HepG2 (cell line): Measurements from ENCODE around the gene SBNO2. TPM values are rescaled to one million over a fixed set of nuclear protein-coding genes. Genes with fewer than 3 reads are reported as not detected.

Experiments
- AGO2 ChIP-seq: fragments of 200-400 bp; formaldehyde crosslinking; optimal IDR thresholded peaks from 2 replicates; pipeline ENCODE3; 2017; ENCODE audit warnings: mild to moderate bottlenecking, low read depth, low read length, moderate library complexity
- HINFP ChIP-seq: sonication (generic); formaldehyde crosslinking; IDR thresholded peaks from 2 replicates; pipeline ENCODE4 v1.4.0; 2020; ENCODE audit warnings: low read depth, mild to moderate bottlenecking, missing genetic modification reagents
- MYC ChIP-seq: sonication (generic); formaldehyde crosslinking; IDR thresholded peaks from 2 replicates; pipeline ENCODE4 v1.9.0; 2021; ENCODE audit warnings: missing genetic modification reagents, borderline replicate concordance
- PAXIP1 ChIP-seq: sonication (generic); formaldehyde crosslinking; conservative IDR thresholded peaks from 2 replicates; pipeline ENCODE4 v1.4.0; 2020; ENCODE audit warnings: mild to moderate bottlenecking, missing genetic modification reagents, moderate library complexity
- POLR2A ChIP-seq, 2 experiments: IDR thresholded peaks; 2 replicates each; pipeline ENCODE4 v1.6.1; 2011; ENCODE audit warnings: low read depth in 2 of 2, low read length in 2 of 2, mild to moderate bottlenecking in 1 of 2, moderate library complexity in 1 of 2; ENCODE audit not compliant: insufficient read depth in 1 of 2
- RBAK ChIP-seq: sonication (generic); formaldehyde crosslinking; IDR thresholded peaks from 2 replicates; pipeline ENCODE4 v1.5.1; 2020; ENCODE audit warnings: mild to moderate bottlenecking, missing genetic modification reagents
- RBFOX2 ChIP-seq: fragments of 200-400 bp; formaldehyde crosslinking; IDR thresholded peaks from 2 replicates; pipeline ENCODE4 v1.6.1; 2017; ENCODE audit warnings: low read depth, mild to moderate bottlenecking, low read length
- SRSF4 ChIP-seq: fragments of 200-400 bp; formaldehyde crosslinking; IDR thresholded peaks from one replicate; pipeline ENCODE4 v1.6.1; 2018; ENCODE audit warnings: mild to moderate bottlenecking, low read depth, low read length, moderate library complexity; ENCODE audit not compliant: poor library complexity, severe bottlenecking
- TEAD2 ChIP-seq: sonication (generic); formaldehyde crosslinking; IDR thresholded peaks from 2 replicates; pipeline ENCODE4 v1.9.0; 2021; ENCODE audit warnings: missing genetic modification reagents
- YY1 ChIP-seq: IDR thresholded peaks from 2 replicates; pipeline ENCODE4 v1.6.1; 2011; ENCODE audit warnings: low read length, low read depth, moderate library complexity, mild to moderate bottlenecking; ENCODE audit not compliant: insufficient read depth, insufficient replicate concordance
- ZNF138 ChIP-seq: sonication (generic); formaldehyde crosslinking; IDR thresholded peaks from 2 replicates; pipeline ENCODE4 v1.5.0; 2020; ENCODE audit warnings: mild to moderate bottlenecking, low read depth, missing genetic modification reagents
- ZNF232 ChIP-seq: sonication (generic); formaldehyde crosslinking; IDR thresholded peaks from 2 replicates; pipeline ENCODE4 v1.4.0; 2020; ENCODE audit warnings: missing genetic modification reagents, borderline replicate concordance
- ZNF589 ChIP-seq: sonication (generic); formaldehyde crosslinking; conservative IDR thresholded peaks from 2 replicates; pipeline ENCODE4 v1.8.0; 2022; ENCODE audit warnings: mild to moderate bottlenecking, moderate library complexity, missing genetic modification reagents
- ZNF598 ChIP-seq: sonication (generic); formaldehyde crosslinking; IDR thresholded peaks from 2 replicates; pipeline ENCODE4 v1.5.1; 2020; ENCODE audit warnings: mild to moderate bottlenecking, missing genetic modification reagents, borderline replicate concordance
- polyA plus RNA-seq, 8 experiments: library from polyadenylated mRNA; depleted of rRNA in 3 of 8; stranded (reverse) in 7 of 8; unstranded in 1 of 8; fragments of >200 nt; fragmentation: Illumina TruSeq in 4 of 8; extraction: Trizol in 4 of 8; gene quantifications; 2 replicates each; pipeline versions ENCODE4 v1.2.1 to v1.2.3, GENCODE V29; 2011 to 2016; ENCODE audit warnings: low read depth in 4 of 8, missing spikeins in 1 of 8, mixed read lengths in 1 of 8; ENCODE audit not compliant: insufficient read depth in 1 of 8
- total RNA-seq, 5 experiments: library from RNA; depleted of rRNA; stranded (reverse); fragments of >200 nt; fragmentation: Illumina TruSeq; extraction: Trizol; gene quantifications; 2 replicates each; pipeline ENCODE4 v1.2.3, GENCODE V29; 2016; ENCODE audit warnings: low read depth in 1 of 5
- TF ChIP-seq, protein P1 (sequence below): sonication (generic); formaldehyde crosslinking; IDR thresholded peaks from 2 replicates; pipeline ENCODE4 v1.9.0; 2022; ENCODE audit warnings: missing genetic modification reagents, mild to moderate bottlenecking, borderline replicate concordance
- TF ChIP-seq, protein P2 (sequence below): sonication (generic); formaldehyde crosslinking; conservative IDR thresholded peaks from 2 replicates; pipeline ENCODE4 v1.8.1; 2023; ENCODE audit warnings: missing genetic modification reagents
- TF ChIP-seq, protein P3 (sequence below): sonication (generic); formaldehyde crosslinking; IDR thresholded peaks from 2 replicates; pipeline ENCODE4 v1.4.0; 2020; ENCODE audit warnings: missing genetic modification reagents

Gene SBNO2
- total and polyA plus RNA-seq, 2 of the 13 experiments (the other 11 are each of a cell fraction or from before 2014, with no cell fraction given) = 8.6 to 10.4 TPM

DNA sequence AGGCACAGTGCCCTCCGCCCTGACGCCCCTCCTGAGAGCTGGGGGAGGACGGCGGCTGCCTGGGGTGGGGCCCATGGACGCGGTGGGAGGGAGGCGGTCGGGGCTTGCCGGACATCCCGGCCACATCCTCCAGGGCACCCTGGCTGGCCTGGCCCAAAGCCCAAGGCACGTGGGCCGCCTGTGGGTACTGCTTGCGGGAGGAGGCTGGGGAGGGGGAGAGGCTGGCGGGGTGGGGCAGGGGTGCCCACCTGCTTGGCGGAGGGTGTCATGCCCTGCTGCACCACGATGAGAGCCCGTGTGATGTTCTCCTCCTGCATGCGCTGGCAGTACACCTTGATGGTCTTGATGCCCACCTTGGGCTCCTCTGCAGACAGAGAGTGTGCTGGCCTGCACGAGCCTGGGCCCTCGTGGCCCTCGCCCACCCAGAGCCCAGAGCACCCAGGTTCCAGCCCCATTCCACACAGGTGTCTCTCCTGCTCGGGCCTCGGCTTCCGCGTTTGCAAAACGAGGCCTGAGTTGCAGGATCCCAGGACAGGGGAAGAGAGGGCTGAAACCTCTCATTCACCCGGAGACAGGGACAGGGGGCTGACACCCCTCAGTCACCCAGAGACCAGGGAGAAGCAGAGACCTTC, 82.4 kb downstream of the SBNO2 start (continued):
- TF ChIP-seq, protein P1, sequence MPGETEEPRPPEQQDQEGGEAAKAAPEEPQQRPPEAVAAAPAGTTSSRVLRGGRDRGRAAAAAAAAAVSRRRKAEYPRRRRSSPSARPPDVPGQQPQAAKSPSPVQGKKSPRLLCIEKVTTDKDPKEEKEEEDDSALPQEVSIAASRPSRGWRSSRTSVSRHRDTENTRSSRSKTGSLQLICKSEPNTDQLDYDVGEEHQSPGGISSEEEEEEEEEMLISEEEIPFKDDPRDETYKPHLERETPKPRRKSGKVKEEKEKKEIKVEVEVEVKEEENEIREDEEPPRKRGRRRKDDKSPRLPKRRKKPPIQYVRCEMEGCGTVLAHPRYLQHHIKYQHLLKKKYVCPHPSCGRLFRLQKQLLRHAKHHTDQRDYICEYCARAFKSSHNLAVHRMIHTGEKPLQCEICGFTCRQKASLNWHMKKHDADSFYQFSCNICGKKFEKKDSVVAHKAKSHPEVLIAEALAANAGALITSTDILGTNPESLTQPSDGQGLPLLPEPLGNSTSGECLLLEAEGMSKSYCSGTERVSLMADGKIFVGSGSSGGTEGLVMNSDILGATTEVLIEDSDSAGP = no peak
- TF ChIP-seq AGO2 (peak; percentile 30), TEAD2 (CRISPR knock-in tag) (no peak), HINFP (CRISPR knock-in tag) (no peak), POLR2A (IDR thresholded peaks at IDR 0.05; ENCODE audit: insufficient read depth in 1 of 2, low read depth in 2 of 2, low read length in 2 of 2) (peak in 1 of 2 experiments; percentile 20; a peak in 1 of 4 replicates), PAXIP1 (CRISPR knock-in tag) (no peak), ZNF598 (no peak), RBFOX2 (peak; percentile 56; the same call in 1 of the 2 replicates), ZNF138 (CRISPR knock-in tag) (no peak), ZNF232 (no peak), MYC (no peak), SRSF4 (no peak), RBAK (CRISPR knock-in tag) (no peak), YY1 (no peak), ZNF589 (CRISPR knock-in tag) (no peak)
- TF ChIP-seq, protein P2, sequence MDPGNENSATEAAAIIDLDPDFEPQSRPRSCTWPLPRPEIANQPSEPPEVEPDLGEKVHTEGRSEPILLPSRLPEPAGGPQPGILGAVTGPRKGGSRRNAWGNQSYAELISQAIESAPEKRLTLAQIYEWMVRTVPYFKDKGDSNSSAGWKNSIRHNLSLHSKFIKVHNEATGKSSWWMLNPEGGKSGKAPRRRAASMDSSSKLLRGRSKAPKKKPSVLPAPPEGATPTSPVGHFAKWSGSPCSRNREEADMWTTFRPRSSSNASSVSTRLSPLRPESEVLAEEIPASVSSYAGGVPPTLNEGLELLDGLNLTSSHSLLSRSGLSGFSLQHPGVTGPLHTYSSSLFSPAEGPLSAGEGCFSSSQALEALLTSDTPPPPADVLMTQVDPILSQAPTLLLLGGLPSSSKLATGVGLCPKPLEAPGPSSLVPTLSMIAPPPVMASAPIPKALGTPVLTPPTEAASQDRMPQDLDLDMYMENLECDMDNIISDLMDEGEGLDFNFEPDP (CRISPR knock-in tag) = no peak
- TF ChIP-seq, protein P3, sequence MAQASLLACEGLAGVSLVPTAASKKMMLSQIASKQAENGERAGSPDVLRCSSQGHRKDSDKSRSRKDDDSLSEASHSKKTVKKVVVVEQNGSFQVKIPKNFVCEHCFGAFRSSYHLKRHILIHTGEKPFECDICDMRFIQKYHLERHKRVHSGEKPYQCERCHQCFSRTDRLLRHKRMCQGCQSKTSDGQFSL = no peak
